Measurements from ENCODE around the gene CSTF3.

DNA sequence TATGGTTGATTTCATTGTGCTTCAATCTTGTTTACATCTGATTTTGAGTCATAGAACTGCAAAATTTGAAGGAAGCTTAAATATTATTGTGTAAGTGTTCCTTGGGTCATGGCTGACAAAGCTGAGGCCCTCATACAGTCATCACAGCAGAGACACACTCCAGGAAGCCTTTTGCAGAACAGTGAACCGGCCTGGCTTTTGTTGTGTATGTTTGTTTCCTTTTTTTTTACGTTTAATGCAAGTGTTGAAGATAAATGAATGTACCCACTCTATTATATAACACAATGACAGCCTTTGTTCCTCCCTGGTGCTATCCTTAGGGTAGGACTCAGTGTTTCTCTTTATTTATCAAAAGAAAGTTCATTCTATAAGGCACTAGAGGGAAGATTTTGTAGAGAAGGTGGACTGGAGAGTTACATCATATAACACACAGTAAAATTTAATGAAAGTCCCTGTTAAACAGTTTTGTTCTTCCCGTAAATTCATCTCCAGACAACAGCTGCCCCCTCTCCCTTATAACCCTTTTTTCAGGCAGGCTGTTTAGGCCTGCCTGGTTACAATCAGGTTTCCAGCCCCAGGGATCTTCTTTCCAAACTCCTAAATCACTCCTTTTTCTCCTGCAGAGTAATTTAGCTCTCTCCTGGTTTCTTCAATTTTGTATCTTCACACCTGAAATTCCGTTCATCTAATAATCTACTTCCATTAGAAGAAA lies 34.3 kb upstream of the CSTF3 start:
- TF ChIP-seq CTCF (IDR thresholded peaks at IDR 0.05), result no peak
- TF ChIP-seq POLR2A (IDR thresholded peaks at IDR 0.05), result no peak
